Suprapubic skin (tissue), 4 donors: ENCODE data around the gene WDFY1. TPM values are rescaled to one million over a fixed set of nuclear protein-coding genes. Genes with fewer than 3 reads are reported as not detected.

Experiments
- DNase-seq, 2 donors: peaks; one replicate each; pipeline ENCODE4 v3.0.0-alpha.2; 2019; ENCODE audit warnings: low spot score in 2 of 2
- H3K27ac ChIP-seq: fragments of 200-600 bp; sonication (generic); one replicate; pipeline ENCODE4 v1.5.1; 2019
- H3K27me3 ChIP-seq: fragments of 200-600 bp; sonication (generic); one replicate; pipeline ENCODE4 v1.5.1; 2019
- H3K36me3 ChIP-seq: fragments of 200-600 bp; sonication (generic); one replicate; pipeline ENCODE4 v1.5.1; 2019
- H3K4me1 ChIP-seq: fragments of 200-600 bp; sonication (generic); one replicate; pipeline ENCODE4 v1.5.1; 2019
- H3K4me3 ChIP-seq: fragments of 200-600 bp; sonication (generic); one replicate; pipeline ENCODE4 v1.5.1; 2019; ENCODE audit warnings: mild to moderate bottlenecking
- H3K9me3 ChIP-seq: fragments of 200-600 bp; sonication (generic); one replicate; pipeline ENCODE4 v1.5.1; 2019
- EP300 ChIP-seq: sonication (generic); formaldehyde crosslinking; IDR thresholded peaks from one replicate; pipeline ENCODE4 v1.6.1; 2017; ENCODE audit warnings: antibody characterized with exemption
- POLR2A ChIP-seq, 2 donors: fragments of 450-650 bp; IDR thresholded peaks; one replicate each; pipeline ENCODE4 v1.6.1; 2017; ENCODE audit warnings: antibody characterized with exemption in 2 of 2, mild to moderate bottlenecking in 2 of 2, moderate library complexity in 2 of 2
- POLR2AphosphoS5 ChIP-seq, 3 donors: sonication (generic); formaldehyde crosslinking; IDR thresholded peaks; one replicate each; pipeline ENCODE4 v1.6.1; 2017; ENCODE audit warnings: antibody characterized with exemption in 3 of 3
- WGBS: methylation state at CpG from one replicate; pipeline ENCODE4 v1.1.5; 2018; 5-methylcytosine and 5-hydroxymethylcytosine counted together
- total RNA-seq, 4 donors: library from RNA; depleted of rRNA; stranded (reverse); fragments of >200 nt; gene quantifications; one replicate each; pipeline ENCODE4 v1.1.0, GENCODE V29; 2016
- TF ChIP-seq, protein P1 (sequence below), 2 donors: fragments of 200-600 bp in 1 of 2; fragments of 450-650 bp in 1 of 2; sonication (generic) in 1 of 2; IDR thresholded peaks; one replicate each; pipeline ENCODE4 v1.5.1; 2016 to 2019; ENCODE audit warnings: antibody characterized with exemption in 2 of 2, mild to moderate bottlenecking in 1 of 2, moderate library complexity in 1 of 2

WDFY1 gene
- total RNA-seq, 4 donors from 2014 or later: 20.2 to 39.8 (median 32.6) TPM

DNA sequence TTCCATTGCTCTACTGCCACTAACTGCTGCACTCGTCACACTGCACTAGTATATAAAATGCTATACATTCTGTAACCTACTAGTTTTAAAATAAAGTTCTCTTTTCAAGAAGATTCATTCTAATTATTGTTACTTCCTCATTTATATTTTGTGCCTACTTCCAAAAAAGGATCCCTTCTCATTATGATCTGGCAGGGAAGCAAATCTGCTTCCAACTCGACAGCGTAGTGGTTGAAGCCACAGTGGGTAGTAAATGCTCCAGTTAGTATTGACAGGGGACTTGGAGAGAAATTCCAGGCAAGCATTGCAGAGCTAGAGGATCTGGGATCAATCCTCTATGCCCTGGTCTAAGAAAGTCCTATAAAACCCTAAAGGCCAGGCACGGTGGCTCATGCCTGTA, 54.4 kb downstream of the WDFY1 start:
- no peak for DNase-seq
- H3K27me3 ChIP-seq: no peaks in the 10 kb centered on the region
- H3K4me3 ChIP-seq: no peak overlapping the region
- no peaks in the 10 kb centered on the region for H3K4me1 ChIP-seq
- H3K27ac ChIP-seq: no peak overlapping the region
- TF ChIP-seq POLR2A (IDR thresholded peaks at IDR 0.05): no peak
- TF ChIP-seq, protein P1, sequence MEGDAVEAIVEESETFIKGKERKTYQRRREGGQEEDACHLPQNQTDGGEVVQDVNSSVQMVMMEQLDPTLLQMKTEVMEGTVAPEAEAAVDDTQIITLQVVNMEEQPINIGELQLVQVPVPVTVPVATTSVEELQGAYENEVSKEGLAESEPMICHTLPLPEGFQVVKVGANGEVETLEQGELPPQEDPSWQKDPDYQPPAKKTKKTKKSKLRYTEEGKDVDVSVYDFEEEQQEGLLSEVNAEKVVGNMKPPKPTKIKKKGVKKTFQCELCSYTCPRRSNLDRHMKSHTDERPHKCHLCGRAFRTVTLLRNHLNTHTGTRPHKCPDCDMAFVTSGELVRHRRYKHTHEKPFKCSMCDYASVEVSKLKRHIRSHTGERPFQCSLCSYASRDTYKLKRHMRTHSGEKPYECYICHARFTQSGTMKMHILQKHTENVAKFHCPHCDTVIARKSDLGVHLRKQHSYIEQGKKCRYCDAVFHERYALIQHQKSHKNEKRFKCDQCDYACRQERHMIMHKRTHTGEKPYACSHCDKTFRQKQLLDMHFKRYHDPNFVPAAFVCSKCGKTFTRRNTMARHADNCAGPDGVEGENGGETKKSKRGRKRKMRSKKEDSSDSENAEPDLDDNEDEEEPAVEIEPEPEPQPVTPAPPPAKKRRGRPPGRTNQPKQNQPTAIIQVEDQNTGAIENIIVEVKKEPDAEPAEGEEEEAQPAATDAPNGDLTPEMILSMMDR (IDR thresholded peaks at IDR 0.05): no peak
- no peak for TF ChIP-seq EP300
- TF ChIP-seq POLR2AphosphoS5 (IDR thresholded peaks at IDR 0.05): no peak
- H3K36me3 ChIP-seq: peaks cover 62% of the 10 kb centered on the region
- no peaks in the 10 kb centered on the region for H3K9me3 ChIP-seq
- WGBS: 65% methylated on average over 4 of the region's 4 CpGs

DNA sequence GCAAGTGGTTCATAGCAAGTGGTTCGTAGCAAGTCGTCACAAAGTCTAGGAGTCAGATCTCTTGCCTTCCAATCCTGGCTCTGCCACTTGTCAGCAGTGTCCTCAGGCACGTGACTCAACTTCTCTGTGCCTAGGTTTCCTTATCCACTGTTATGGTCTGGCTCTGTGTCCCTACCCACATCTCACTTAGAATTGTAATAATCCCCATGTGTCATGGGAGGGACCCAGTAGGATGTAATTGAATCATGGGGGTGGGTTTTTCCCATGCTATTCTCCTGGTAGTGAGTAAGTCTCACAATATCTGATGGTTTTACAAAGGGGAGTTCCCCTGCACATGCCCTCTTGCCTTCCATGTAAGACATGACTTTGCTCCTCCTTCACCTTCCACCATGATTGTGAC, 55.9 kb downstream of the WDFY1 start:
- DNase-seq: no peak
- H3K4me3 ChIP-seq: no peak overlapping the region
- WGBS: 98% methylated on average over 3 of the region's 3 CpGs
- peaks cover 56% of the 10 kb centered on the region for H3K36me3 ChIP-seq
- TF ChIP-seq, protein P1 (IDR thresholded peaks at IDR 0.05): no peak
- TF ChIP-seq POLR2AphosphoS5 (IDR thresholded peaks at IDR 0.05) (no peak), EP300 (no peak), POLR2A (IDR thresholded peaks at IDR 0.05) (no peak)
- H3K4me1 ChIP-seq: no peaks in the 10 kb centered on the region
- no peaks in the 10 kb centered on the region for H3K27me3 ChIP-seq
- H3K27ac ChIP-seq: no peak overlapping the region
- H3K9me3 ChIP-seq: no peaks in the 10 kb centered on the region

DNA sequence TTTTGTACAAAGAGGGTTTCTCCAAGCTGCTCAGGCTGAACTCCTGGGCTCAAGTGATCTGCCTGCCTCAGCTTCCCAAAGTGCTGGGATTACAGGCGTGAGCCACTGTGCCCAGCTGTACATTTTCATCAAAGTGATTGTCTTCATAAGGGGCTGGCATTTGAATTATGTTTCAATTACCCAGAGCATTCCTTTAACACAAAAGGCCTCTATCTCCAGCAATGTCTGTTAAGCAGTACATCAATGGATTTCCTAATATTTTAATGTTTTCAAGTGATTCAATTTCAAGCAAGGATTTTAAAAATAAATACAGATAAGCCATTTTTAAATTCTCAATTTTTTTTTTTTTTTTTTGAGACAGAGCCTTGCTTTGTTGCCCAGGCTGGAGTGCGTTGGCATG, 56.9 kb downstream of the WDFY1 start:
- no peaks in the 10 kb centered on the region for H3K4me1 ChIP-seq
- no peaks in the 10 kb centered on the region for H3K27me3 ChIP-seq
- TF ChIP-seq POLR2A (IDR thresholded peaks at IDR 0.05) (no peak), EP300 (no peak), POLR2AphosphoS5 (IDR thresholded peaks at IDR 0.05) (no peak)
- TF ChIP-seq, protein P1 (IDR thresholded peaks at IDR 0.05): no peak
- H3K36me3 ChIP-seq: peaks cover 52% of the 10 kb centered on the region
- DNase-seq: no peak
- WGBS: 82% methylated on average over 2 of the region's 2 CpGs
- no peaks in the 10 kb centered on the region for H3K9me3 ChIP-seq
- no peak overlapping the region for H3K27ac ChIP-seq
- H3K4me3 ChIP-seq: no peak overlapping the region

DNA sequence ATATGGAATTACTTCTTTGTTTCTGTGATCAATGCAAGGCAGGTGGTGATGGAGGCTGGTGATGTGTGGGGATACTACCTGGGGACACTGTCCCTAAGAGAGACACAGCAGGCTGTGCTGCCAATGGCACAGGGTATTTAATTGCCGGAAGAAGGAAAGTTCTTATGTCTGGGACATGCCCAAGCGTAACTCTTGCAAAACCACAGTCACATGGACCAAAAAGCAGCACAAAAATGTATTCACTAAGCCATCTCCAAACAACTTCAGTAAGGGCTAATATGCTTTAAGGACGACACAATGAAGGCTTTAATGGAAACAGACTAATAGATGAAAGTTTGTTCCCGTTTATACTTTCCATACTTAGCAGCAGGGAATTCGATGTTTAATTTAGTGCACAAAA, 58.0 kb downstream of the WDFY1 start:
- H3K27ac ChIP-seq: no peak overlapping the region
- no peak for DNase-seq
- no peak overlapping the region for H3K4me3 ChIP-seq
- H3K4me1 ChIP-seq: no peaks in the 10 kb centered on the region
- TF ChIP-seq POLR2A (IDR thresholded peaks at IDR 0.05) (no peak), POLR2AphosphoS5 (IDR thresholded peaks at IDR 0.05) (no peak)
- H3K36me3 ChIP-seq: peaks cover 53% of the 10 kb centered on the region
- no peaks in the 10 kb centered on the region for H3K9me3 ChIP-seq
- H3K27me3 ChIP-seq: no peaks in the 10 kb centered on the region
- 66% methylated on average over 5 of the region's 5 CpGs for WGBS

DNA sequence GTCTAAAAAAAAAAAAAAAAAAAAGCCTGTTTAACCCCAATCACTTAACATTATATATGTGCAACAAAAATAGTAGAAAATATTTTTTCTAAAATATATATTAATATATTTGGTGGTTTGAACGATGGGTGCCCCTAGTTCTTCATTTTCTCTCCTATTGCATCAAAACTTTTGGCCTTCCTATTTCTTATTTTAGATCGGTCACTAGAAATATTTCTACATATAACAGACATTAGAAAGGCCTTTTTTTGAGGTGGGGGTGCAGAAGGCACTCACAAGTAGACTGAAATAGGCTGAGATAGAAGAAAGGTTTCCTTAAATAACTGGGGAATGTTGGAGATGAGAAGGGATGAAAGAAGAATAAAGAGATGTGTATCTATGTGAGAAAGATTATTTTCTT, 58.4 kb downstream of the WDFY1 start:
- no peak for TF ChIP-seq POLR2AphosphoS5 (IDR thresholded peaks at IDR 0.05)
- TF ChIP-seq, protein P1 (IDR thresholded peaks at IDR 0.05): no peak
- no peak for TF ChIP-seq POLR2A (IDR thresholded peaks at IDR 0.05)
- no peak for TF ChIP-seq EP300
- WGBS: 0% methylated on average over 2 of the region's 2 CpGs
- Histone ChIP-seq H3K4me1 (no peaks in the 10 kb centered on the region), H3K9me3 (no peaks in the 10 kb centered on the region), H3K27ac (no peak overlapping the region), H3K36me3 (peaks cover 57% of the 10 kb centered on the region), H3K27me3 (no peaks in the 10 kb centered on the region), H3K4me3 (no peak overlapping the region)
- DNase-seq: no peak

DNA sequence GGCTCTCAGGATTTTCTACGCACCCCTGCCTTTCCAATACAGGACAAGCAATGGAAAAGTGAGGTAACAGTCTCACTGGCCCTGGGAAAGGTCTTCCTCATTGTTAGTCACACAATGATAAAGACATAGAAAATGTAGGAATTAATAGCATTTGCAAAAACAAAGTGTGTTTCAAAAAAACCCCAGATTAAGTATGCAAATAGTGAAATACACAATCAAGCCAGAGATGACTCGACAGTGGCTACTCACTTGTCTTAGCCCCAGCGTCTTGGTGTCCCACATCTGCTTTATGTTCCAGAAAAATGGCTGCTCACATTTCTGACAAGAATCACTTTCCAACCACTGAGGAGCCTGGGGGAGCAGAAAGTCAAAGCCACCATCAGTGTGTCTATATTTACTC, 60.7 kb downstream of the WDFY1 start:
- TF ChIP-seq, protein P1 (IDR thresholded peaks at IDR 0.05): no peak
- TF ChIP-seq EP300 (no peak), POLR2AphosphoS5 (IDR thresholded peaks at IDR 0.05) (no peak), POLR2A (IDR thresholded peaks at IDR 0.05) (no peak)
- no peak overlapping the region for H3K27ac ChIP-seq
- DNase-seq: no peak
- no peak overlapping the region for H3K4me3 ChIP-seq
- H3K36me3 ChIP-seq: peaks cover 64% of the 10 kb centered on the region
- no peaks in the 10 kb centered on the region for H3K27me3 ChIP-seq
- H3K9me3 ChIP-seq: no peaks in the 10 kb centered on the region
- whole genome bisulfite sequencing: 83% methylated on average over 3 of the region's 3 CpGs
- H3K4me1 ChIP-seq: no peaks in the 10 kb centered on the region
